Neural cell (in vitro differentiated cells): Measurements from ENCODE around the gene MYCBP2. TPM values are rescaled to one million over a fixed set of nuclear protein-coding genes. Genes with fewer than 3 reads are reported as not detected.

Experiments used
- H2AFZ ChIP-seq: fragments of 200-600, 300-800 bp; sonication (generic), shearing (Covaris generic); 2 replicates; pipeline ENCODE4 v1.6.0; 2014; ENCODE audit warnings: low read depth, mild to moderate bottlenecking, antibody characterized with exemption, low read length, moderate library complexity
- H3F3A ChIP-seq: fragments of 200-600 bp; shearing (Covaris generic); 2 replicates; pipeline ENCODE4 v1.6.1; 2016; ENCODE audit warnings: mild to moderate bottlenecking, moderate library complexity, mixed read lengths, antibody characterized with exemption, low read length; ENCODE audit not compliant: insufficient read depth, poor library complexity, severe bottlenecking
- H3K27ac ChIP-seq: fragments of 200-600, 300-800 bp; sonication (generic), shearing (Covaris generic); 2 replicates; pipeline ENCODE4 v1.5.1; 2014; ENCODE audit warnings: mild to moderate bottlenecking, low read length, moderate library complexity
- H3K27me3 ChIP-seq: fragments of 300-800, 200-600 bp; sonication (generic), shearing (Covaris generic); 2 replicates; pipeline ENCODE4 v1.6.0; 2014; ENCODE audit warnings: mild to moderate bottlenecking, low read depth, low read length, moderate library complexity; ENCODE audit not compliant: insufficient read depth
- H3K36me3 ChIP-seq: fragments of 300-800, 200-600 bp; sonication (generic), shearing (Covaris generic); 2 replicates; pipeline ENCODE4 v1.5.1; 2014; ENCODE audit warnings: mild to moderate bottlenecking, antibody characterized with exemption, low read length, moderate library complexity; ENCODE audit not compliant: insufficient read depth
- H3K4me2 ChIP-seq: fragments of 300-800, 200-600 bp; sonication (generic), shearing (Covaris generic); 2 replicates; pipeline ENCODE4 v1.6.0; 2014; ENCODE audit warnings: mild to moderate bottlenecking, low read length
- H3K4me3 ChIP-seq: fragments of 300-800, 200-600 bp; sonication (generic), shearing (Covaris generic); 2 replicates; pipeline ENCODE4 v1.5.1; 2014; ENCODE audit warnings: mild to moderate bottlenecking, low read length, moderate library complexity
- H3K79me2 ChIP-seq: fragments of 200-600 bp; shearing (Covaris generic); replicated peaks from 2 replicates; pipeline ENCODE4 v1.6.0; 2014; ENCODE audit warnings: mild to moderate bottlenecking, low read length, moderate library complexity; ENCODE audit not compliant: insufficient read depth
- H3K9ac ChIP-seq: fragments of 300-800, 200-600 bp; sonication (generic), shearing (Covaris generic); 2 replicates; pipeline ENCODE4 v1.6.1; 2016; ENCODE audit warnings: mild to moderate bottlenecking, low read length, mixed read lengths
- H3K9me2 ChIP-seq: fragments of 200-600 bp; shearing (Covaris generic); 2 replicates; pipeline ENCODE4 v1.6.1; 2016; ENCODE audit warnings: mild to moderate bottlenecking, low read length, mixed read lengths; ENCODE audit not compliant: insufficient read depth
- H3K9me3 ChIP-seq: fragments of 200-600, 300-800 bp; sonication (generic), shearing (Covaris generic); 2 replicates; pipeline ENCODE4 v1.6.1; 2016; ENCODE audit warnings: mild to moderate bottlenecking, mixed run types, low read length, moderate library complexity, mixed read lengths
- H4K20me1 ChIP-seq: fragments of 200-600 bp; shearing (Covaris generic); 2 replicates; pipeline ENCODE4 v1.6.1; 2016; ENCODE audit warnings: mild to moderate bottlenecking, mixed run types; ENCODE audit not compliant: insufficient read depth
- EP300 ChIP-seq: fragments of 450-650 bp; conservative IDR thresholded peaks from 2 replicates; pipeline ENCODE4 v1.6.1; 2014; ENCODE audit warnings: antibody characterized with exemption, mild to moderate bottlenecking, moderate library complexity; ENCODE audit not compliant: poor library complexity, severe bottlenecking
- EZH2 ChIP-seq: fragments of 200-600, 300-800 bp; shearing (Covaris generic), sonication (generic); IDR thresholded peaks from 2 replicates; pipeline ENCODE4 v1.6.1; 2014; ENCODE audit warnings: antibody characterized with exemption, low read length, borderline replicate concordance, mild to moderate bottlenecking; ENCODE audit not compliant: insufficient read depth, poor library complexity, severe bottlenecking
- MXI1 ChIP-seq: fragments of 450-650 bp; conservative IDR thresholded peaks from 2 replicates; pipeline ENCODE4 v1.6.1; 2014; ENCODE audit warnings: antibody characterized with exemption, mild to moderate bottlenecking; ENCODE audit not compliant: poor library complexity, severe bottlenecking
- POLR2AphosphoS5 ChIP-seq: IDR thresholded peaks from 2 replicates; pipeline ENCODE4 v1.6.1; 2012
- RAD21 ChIP-seq: fragments of 450-650 bp; conservative IDR thresholded peaks from 2 replicates; pipeline ENCODE4 v1.6.1; 2014; ENCODE audit warnings: antibody characterized with exemption, mild to moderate bottlenecking, moderate library complexity
- SMC3 ChIP-seq: fragments of 450-650 bp; conservative IDR thresholded peaks from 2 replicates; pipeline ENCODE4 v1.6.1; 2014; ENCODE audit warnings: antibody characterized with exemption, mild to moderate bottlenecking, moderate library complexity; ENCODE audit not compliant: poor library complexity
- TAF1 ChIP-seq: IDR thresholded peaks from 2 replicates; pipeline ENCODE4 v1.6.1; 2012; ENCODE audit warnings: low read depth
- polyA minus RNA-seq: library from RNA; depleted of rRNA, polyadenylated mRNA; stranded (reverse); fragments of >200 nt; gene quantifications from 2 replicates; pipeline ENCODE4 v1.2.3, GENCODE V29; 2014
- polyA plus RNA-seq: library from polyadenylated mRNA; depleted of rRNA; stranded (reverse); fragments of >200 nt; gene quantifications from 2 replicates; pipeline ENCODE4 v1.2.3, GENCODE V29; 2014
- TF ChIP-seq, protein P1 (sequence below): IDR thresholded peaks from 2 replicates; pipeline ENCODE4 v1.6.1; 2012; ENCODE audit warnings: borderline replicate concordance
- TF ChIP-seq, protein P2 (sequence below): fragments of 450-650 bp; IDR thresholded peaks from 2 replicates; pipeline ENCODE4 v1.5.1; 2014; ENCODE audit warnings: antibody characterized with exemption, mild to moderate bottlenecking, moderate library complexity; ENCODE audit not compliant: poor library complexity, severe bottlenecking

MYCBP2 gene, protein sequence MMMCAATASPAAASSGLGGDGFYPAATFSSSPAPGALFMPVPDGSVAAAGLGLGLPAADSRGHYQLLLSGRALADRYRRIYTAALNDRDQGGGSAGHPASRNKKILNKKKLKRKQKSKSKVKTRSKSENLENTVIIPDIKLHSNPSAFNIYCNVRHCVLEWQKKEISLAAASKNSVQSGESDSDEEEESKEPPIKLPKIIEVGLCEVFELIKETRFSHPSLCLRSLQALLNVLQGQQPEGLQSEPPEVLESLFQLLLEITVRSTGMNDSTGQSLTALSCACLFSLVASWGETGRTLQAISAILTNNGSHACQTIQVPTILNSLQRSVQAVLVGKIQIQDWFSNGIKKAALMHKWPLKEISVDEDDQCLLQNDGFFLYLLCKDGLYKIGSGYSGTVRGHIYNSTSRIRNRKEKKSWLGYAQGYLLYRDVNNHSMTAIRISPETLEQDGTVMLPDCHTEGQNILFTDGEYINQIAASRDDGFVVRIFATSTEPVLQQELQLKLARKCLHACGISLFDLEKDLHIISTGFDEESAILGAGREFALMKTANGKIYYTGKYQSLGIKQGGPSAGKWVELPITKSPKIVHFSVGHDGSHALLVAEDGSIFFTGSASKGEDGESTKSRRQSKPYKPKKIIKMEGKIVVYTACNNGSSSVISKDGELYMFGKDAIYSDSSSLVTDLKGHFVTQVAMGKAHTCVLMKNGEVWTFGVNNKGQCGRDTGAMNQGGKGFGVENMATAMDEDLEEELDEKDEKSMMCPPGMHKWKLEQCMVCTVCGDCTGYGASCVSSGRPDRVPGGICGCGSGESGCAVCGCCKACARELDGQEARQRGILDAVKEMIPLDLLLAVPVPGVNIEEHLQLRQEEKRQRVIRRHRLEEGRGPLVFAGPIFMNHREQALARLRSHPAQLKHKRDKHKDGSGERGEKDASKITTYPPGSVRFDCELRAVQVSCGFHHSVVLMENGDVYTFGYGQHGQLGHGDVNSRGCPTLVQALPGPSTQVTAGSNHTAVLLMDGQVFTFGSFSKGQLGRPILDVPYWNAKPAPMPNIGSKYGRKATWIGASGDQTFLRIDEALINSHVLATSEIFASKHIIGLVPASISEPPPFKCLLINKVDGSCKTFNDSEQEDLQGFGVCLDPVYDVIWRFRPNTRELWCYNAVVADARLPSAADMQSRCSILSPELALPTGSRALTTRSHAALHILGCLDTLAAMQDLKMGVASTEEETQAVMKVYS (N-terminal part only)
- polyA plus RNA-seq (135 and 144 TPM in 2 replicates), polyA minus RNA-seq (375 and 421 TPM in 2 replicates)

GRCh38 chr13:77326905-77327604 is at the start of gene MYCBP2:
Gene MYCBP2, minus strand, starts transcription at chr13:77327094. Its CDS starts 319 bp downstream, at chr13:77326775.
- no peaks in the 10 kb centered on the region for H3K27me3 ChIP-seq
- peak within 1 kb of the TSS; percentile 87 for H3K4me2 ChIP-seq
- no peaks in the 10 kb centered on the region for H3K36me3 ChIP-seq
- no peaks in the 10 kb centered on the region for H3K9me3 ChIP-seq
- H4K20me1 ChIP-seq = peaks cover 9% of the 10 kb centered on the region
- peak within 1 kb of the TSS; percentile 92 for H3K27ac ChIP-seq
- peak within 1 kb of the TSS; percentile 43 for H2AFZ ChIP-seq
- peak within 1 kb of the TSS; percentile 90 for H3K9ac ChIP-seq
- no peak for TF ChIP-seq EZH2
- TF ChIP-seq, protein P1, sequence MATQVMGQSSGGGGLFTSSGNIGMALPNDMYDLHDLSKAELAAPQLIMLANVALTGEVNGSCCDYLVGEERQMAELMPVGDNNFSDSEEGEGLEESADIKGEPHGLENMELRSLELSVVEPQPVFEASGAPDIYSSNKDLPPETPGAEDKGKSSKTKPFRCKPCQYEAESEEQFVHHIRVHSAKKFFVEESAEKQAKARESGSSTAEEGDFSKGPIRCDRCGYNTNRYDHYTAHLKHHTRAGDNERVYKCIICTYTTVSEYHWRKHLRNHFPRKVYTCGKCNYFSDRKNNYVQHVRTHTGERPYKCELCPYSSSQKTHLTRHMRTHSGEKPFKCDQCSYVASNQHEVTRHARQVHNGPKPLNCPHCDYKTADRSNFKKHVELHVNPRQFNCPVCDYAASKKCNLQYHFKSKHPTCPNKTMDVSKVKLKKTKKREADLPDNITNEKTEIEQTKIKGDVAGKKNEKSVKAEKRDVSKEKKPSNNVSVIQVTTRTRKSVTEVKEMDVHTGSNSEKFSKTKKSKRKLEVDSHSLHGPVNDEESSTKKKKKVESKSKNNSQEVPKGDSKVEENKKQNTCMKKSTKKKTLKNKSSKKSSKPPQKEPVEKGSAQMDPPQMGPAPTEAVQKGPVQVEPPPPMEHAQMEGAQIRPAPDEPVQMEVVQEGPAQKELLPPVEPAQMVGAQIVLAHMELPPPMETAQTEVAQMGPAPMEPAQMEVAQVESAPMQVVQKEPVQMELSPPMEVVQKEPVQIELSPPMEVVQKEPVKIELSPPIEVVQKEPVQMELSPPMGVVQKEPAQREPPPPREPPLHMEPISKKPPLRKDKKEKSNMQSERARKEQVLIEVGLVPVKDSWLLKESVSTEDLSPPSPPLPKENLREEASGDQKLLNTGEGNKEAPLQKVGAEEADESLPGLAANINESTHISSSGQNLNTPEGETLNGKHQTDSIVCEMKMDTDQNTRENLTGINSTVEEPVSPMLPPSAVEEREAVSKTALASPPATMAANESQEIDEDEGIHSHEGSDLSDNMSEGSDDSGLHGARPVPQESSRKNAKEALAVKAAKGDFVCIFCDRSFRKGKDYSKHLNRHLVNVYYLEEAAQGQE = peak; percentile 81
- TF ChIP-seq, protein P2, sequence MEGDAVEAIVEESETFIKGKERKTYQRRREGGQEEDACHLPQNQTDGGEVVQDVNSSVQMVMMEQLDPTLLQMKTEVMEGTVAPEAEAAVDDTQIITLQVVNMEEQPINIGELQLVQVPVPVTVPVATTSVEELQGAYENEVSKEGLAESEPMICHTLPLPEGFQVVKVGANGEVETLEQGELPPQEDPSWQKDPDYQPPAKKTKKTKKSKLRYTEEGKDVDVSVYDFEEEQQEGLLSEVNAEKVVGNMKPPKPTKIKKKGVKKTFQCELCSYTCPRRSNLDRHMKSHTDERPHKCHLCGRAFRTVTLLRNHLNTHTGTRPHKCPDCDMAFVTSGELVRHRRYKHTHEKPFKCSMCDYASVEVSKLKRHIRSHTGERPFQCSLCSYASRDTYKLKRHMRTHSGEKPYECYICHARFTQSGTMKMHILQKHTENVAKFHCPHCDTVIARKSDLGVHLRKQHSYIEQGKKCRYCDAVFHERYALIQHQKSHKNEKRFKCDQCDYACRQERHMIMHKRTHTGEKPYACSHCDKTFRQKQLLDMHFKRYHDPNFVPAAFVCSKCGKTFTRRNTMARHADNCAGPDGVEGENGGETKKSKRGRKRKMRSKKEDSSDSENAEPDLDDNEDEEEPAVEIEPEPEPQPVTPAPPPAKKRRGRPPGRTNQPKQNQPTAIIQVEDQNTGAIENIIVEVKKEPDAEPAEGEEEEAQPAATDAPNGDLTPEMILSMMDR = no peak
- peak; percentile 23 for TF ChIP-seq RAD21
- TF ChIP-seq SMC3 = no peak
- TF ChIP-seq EP300 = peak; percentile 65
- TF ChIP-seq MXI1 = peak; percentile 39
- TF ChIP-seq POLR2AphosphoS5 = peak; percentile 97
- peak; percentile 71 for TF ChIP-seq TAF1
- H3K9me2 ChIP-seq = no peaks in the 10 kb centered on the region
- peak within 1 kb of the TSS; percentile 89 for H3K4me3 ChIP-seq
- H3K79me2 ChIP-seq = peaks cover 38% of the 10 kb centered on the region
- H3F3A ChIP-seq = peaks cover 7% of the 10 kb centered on the region
